Left kidney (tissue), 2 donors: ENCODE data around the gene POU6F2. TPM values are rescaled to one million over a fixed set of nuclear protein-coding genes. Genes with fewer than 3 reads are reported as not detected.
A peak's percentile ranks its signal among the peaks of the same experiment; 100 is the strongest.
"Not testable (repeated sequence)": the region's sequence is repeated elsewhere in the genome, so short reads cannot be mapped to it uniquely, and the experiment has no call there.

Source experiments
- DNase-seq: peaks from one replicate; pipeline ENCODE4 v3.0.0-alpha.2; 2013
- polyA plus RNA-seq: library from polyadenylated mRNA; unstranded; fragments of 120-200 nt; gene quantifications from one replicate; pipeline ENCODE4 v1.2.1, GENCODE V29; 2013; ENCODE audit not compliant: insufficient read length

POU6F2 gene
- polyA plus RNA-seq, 1 donor, result 0.18 TPM

DNA sequence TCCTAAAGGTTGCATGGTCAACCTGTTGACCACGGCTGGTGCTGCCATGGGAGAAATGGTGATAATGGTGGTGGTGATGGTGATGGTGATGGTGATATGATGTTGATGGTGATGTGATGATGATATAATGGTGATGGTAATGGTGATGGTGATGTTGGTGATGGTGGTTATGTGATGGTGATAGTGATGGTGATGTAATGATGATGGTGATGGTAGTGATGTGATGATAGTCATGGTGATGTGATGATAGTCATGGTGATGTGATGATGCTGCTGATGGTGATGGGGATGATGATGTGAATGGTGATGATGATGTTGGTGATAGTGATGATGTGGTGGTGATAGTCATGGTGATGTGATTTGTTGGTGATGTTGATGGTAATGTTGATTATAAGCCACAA lies 23.9 kb downstream of the POU6F2 start:
- DNase-seq, result no peak

DNA sequence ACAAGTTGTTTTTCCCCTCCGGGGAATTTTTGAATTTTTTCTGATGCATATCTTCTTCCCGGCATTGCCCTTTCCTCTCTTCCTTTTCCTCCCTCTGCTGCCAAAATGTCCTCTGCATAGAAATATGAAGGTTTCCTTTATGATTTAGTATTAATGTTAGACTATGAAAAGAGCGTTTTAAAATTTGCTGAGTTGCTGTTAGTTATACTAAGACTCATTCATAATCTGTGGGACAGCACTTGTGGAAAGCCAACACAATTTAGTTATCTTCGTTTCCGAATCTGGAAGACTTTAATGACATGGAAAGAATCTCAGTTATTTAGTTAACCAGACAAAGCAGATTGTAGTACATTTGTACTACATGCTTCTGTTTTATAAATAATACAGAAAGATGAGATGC lies 25.0 kb downstream of the POU6F2 start:
- DNase-seq, result no peak

DNA sequence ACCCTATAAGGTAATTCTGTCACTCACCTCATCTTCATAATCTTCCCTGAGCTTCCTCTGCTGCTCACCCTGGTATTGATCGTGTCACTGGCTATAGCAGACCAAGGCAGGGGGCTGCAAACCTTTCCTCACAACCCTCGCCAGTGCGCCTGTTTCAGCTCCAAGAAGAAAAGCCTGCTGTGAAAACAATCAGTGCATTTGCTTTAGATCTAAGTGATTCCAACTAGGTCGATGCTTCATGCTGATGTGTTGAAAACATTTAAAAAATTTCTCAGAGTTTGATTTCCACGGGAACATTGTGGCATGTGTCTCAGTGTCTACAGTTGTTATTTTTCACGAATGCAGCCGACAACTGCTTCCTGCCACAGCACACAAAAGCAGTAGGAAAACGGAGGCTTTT lies 27.3 kb downstream of the POU6F2 start:
- no peak for DNase-seq

DNA sequence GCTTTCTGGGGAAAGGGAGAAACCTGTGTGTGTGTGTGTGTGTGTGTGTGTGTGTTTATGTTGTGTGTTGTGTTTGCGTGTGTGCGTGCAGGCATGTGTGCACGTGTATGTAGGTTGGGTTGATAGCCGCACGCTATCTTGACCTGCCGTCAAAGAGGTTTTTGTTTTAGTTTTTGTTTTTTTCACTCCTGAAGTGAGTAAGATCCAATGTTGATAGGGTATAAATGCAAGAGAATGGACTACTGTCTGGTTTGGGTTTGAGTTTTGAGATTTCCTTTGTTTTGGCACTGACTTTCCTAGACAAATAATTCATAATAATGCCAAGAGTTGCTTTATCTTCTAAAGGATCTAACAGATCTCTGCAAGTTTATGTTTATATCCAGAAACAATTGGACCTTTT lies 27.8 kb downstream of the POU6F2 start:
- no peak for DNase-seq

DNA sequence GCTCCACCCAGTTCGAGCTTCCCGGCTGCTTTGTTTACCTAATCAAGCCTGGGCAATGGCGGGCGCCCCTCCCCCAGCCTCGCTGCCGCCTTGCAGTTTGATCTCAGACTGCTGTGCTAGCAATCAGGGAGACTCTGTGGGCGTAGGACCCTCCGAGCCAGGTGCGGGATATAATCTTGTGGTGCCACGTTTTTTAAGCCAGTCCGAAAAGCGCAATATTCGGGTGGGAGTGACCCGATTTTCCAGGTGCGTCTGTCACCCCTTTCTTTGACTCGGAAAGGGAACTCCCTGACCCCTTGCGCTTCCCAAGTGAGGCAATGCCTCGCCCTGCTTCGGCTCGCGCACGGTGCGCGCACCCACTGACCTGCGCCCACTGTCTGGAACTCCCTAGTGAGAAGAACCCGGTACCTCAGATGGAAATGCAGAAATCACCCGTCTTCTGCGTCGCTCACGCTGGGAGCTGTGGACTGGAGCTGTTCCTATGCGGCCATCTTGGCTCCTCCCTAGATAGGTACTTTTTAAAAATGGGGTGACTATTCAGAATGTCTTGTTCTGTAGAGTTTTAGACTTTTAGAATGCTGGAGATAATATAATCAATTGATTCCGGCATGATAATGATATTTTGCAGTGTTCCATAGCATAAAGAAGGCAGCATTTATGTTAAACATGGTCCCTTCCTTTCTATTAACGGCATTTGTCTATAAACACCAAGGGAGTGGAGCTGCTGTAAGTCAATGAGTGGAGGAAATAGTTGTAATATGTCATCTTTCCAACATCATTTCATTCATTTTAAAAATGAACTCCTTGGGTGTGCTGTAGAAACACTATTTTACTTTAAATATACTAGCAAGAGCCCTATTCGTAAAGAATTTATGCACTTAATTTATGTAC lies 35.6 kb downstream of the POU6F2 start:
- DNase-seq, result not testable (repeated sequence)

DNA sequence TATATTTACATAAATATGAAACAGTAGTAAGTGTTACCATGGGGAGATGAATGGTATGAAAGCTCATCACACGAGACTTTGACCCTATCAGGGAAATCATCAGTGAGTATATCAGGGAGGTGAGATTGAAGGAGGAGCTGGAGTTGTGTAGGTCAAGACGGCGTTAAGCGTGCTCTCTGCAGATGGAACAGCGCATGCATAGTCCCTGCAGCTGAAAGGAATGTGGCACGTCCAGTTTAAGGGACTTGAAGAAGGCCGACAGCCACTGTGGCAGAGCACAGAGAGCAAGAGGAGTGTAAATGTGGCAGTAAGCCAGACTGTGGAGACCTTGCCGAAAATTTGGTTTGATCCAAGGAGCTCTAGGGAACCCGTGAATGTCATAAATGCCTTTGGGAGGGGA lies 38.9 kb downstream of the POU6F2 start:
- peak; percentile 12 for DNase-seq

DNA sequence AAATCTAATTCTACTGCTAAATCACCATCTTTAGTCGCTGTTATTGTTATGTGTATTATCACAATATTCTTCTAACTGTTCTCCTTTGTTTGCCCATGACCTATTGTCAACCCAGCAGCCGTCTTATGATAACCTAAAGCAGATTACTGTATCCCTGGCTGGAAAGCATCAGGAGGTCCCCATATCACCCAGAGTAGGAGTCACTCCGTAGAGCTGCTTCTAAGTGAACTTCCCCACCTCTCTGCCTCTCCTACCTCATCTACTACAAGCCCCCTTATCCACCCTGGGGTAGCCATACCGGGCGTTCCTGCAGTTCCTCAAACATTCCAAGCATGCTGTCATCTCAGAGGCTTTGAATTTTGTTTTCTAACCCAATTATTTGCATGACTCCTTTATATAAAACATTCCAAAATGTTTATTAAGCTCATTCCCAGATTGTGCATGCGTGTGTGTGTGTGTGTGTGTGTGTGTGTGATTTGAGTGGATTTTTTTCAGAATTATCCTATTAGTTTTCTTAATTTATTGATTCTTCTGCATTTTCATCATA lies 39.7 kb downstream of the POU6F2 start:
- no peak for DNase-seq

DNA sequence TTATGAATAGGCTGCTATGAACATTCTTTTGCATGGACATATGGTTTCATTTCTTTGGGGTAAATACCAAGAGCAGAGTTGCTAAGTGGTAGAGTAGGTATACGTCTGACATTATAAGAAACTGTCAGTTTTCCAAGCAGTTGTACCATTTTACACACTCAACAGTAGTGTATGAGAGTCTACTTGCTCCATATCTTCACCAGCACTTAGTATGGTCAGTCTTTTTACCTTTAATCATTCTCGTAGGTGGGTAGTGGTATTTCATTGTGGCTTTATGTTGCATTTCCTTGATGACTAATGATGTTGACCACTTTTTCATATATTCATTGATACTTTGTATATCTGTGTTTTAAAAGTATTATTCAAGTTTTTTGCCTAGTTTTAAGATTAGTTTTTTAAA lies 45.1 kb downstream of the POU6F2 start:
- DNase-seq, result no peak

DNA sequence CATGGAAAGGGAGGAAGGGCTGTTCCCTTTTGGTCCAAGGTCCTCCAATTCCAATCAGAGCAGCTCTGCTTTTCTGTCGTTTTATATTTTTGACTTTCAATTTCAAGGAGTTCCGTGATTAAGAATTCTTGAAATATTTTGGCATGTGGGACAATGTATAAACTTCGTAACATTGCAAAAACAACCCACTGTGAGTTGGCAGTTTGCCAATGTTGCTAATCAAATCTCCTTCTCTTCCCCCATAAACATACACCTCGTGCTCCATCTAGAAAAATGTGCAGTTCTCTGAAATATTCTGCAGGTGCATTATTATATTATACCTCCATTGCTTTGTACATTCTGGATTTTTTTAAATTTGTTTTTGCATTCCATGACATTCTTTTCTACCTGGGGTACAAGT lies 49.8 kb downstream of the POU6F2 start:
- DNase-seq, result no peak

DNA sequence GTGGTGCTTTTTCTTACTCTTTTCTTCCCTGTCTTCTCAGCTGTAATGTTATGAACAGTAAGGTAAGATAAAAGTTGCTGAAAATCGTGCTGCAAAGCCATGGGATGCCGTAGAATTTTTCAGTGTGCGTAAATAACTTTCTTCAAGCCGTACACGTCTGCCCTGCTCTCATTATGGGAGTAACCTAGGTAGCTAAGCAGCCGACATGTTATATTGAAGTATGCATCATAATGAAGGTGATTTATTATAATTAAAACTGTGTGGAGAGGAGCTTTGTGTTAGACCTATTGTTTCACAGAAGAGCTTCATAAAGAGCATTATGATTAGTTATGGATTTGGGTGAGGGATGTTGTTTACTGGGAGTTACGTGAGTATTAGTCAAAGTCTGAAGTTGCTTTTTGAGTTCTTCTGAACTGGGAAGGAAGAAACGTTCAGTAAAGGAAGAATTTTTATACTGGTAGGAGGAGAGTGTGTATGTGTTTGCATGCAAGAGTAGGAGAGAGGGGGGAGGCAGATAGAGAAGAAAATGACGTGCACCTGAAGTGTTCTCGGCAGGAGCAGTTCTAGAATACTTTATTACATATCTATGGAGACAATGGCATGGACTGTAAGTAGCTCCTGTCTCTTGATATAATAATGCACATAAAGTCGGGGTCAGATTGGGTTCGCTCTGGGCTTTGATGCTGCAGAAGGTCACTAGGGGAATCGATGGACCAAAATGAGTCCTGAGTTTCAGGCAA lies 56.3 kb downstream of the POU6F2 start:
- DNase-seq, result no peak

DNA sequence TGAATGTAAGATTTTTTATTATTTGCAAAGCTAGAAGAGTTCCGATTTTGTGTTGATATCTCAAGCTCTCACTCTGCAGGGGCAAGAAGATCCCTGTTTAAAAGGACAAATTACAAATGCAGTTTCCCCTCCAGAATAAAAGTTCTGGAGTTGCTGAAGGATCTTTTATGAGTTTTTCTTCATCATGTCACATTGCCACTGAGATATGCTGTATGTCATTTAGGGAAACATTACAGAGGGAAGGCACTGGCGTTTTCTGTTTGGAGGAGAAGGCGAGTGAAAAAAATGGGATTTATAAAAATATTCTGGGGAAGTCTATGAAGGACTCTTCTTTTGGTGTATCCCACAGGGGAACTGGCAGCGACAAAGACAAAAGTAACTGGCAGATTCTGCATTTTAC lies 57.4 kb downstream of the POU6F2 start:
- DNase-seq, result no peak

DNA sequence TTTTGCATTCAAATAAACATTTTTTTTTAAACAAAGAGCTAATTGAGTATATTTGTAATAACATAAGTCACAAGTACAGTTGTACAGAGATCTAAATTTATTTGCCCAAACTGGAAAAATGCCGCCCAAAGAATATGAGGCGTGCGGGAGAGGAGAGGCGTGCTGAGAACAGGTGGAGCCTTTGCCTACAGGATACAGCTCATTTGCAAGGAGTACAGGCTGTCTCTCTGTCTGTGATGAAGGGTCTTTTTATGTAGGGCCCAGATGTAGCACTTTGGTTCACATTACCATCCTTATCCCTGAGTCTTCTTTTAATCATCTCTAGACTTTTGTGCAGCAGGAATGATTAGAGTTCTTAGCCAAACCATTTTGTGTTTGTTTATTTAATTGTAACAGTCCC lies 58.2 kb downstream of the POU6F2 start:
- no peak for DNase-seq

DNA sequence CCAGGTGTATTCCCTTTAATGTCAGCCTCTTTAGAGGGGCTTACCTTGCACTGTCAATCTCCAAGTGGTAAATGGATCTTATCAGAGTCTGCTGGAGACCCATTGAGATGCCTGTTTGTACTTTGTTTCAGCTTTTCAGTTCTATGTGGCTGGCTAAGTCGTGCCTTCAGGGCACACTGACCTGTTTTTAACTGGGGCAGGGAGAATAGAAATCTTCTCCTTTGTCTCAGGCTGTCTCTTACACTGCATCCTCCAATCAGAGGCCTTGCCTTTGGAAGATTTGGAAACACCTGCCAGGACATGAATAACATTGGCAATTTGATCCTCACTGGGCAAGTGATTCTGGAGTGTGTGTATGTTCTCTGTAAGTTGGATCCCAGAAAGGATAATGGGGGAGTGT lies 65.0 kb downstream of the POU6F2 start:
- no peak for DNase-seq

DNA sequence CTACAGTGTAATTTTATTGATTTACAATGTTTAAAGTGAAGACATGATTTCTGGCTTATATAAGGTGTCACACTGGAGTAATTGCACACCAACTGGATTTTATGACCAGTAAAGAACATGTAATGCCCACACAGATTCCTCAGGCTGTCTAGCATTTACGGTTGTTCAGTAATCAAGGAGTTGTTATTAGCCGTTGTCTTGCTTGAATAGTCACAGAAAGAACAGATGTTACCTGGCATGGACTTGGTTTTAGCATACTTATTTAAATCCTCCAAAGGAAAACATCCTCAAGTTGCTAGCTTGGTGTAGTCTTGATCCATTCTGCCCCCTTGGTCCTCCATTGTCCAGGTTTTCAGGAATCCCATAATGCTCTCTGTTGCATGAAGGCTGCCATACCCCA lies 65.8 kb downstream of the POU6F2 start:
- no peak for DNase-seq

DNA sequence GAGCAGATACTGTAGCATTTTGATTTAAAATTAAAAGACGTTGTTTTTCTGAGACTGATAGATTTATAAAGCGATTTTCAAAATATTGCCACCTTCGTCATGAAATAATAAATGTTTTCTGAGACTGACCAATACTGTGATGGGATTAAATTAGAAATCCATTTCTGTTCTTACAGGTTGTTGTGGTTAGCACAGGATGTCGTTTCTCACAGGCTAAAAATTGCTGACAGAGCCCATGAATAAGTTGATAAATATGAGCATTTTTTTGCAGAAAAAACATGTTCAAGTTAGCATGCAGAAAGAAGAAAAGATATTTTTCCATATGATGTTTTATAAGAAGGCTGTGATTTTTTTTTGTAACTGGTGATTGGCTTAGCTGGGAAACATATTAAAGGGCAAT lies 66.8 kb downstream of the POU6F2 start:
- no peak for DNase-seq

DNA sequence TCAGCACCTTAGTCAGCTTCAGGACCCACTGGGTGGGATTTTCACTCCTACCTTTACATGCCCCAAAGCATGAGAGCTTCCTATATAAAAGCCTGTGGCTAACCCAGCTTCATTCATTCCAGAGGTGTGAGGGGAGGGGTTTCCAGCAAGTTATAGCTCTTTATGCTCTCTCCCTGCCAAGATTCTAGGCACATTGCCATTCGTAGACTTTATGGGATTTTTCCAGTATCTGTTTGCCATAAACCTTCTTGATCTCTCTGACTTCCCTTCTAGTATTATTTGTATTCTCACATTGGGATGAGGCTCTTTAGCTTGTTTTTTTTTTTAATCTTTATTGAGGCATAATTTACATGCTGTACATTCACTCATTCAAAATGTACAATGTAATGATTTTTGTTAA lies 67.5 kb downstream of the POU6F2 start:
- no peak for DNase-seq

DNA sequence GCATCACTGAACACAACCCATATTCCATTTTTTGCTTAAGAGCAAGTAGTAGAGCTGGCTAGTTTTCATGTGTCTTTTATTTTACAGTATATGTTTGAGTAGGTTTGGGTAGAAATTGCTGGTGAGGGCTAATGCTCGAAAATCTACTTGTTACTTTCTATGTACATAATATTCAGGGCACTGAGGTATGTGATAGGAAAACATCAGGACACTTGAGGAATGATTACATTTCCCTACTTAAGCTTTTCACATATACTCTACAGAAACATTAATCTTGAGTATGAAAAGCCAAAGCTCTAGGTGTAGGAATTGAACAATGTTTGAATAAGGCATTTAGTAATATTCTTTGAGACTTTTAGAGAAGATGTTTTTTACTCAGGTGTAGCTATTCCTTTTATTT lies 73.6 kb downstream of the POU6F2 start:
- no peak for DNase-seq

DNA sequence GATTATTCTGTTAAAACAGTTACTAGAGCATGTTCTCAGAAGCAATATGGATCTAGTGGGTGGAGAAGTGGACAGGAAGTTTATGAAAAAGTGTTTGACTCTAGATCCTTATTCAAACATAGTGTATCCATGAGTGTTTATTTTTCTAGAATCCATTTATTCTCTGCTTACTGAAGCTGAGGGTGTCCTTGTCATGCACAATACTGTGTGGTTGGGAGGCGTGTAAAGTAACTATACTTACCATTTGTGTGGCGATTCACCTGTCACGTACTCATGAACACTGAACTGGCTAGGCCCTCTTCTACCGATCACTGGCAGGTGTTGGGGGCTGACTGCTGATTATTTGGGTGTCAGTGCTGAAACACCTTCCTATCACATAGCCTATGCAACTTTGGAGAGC lies 74.0 kb downstream of the POU6F2 start:
- no peak for DNase-seq

DNA sequence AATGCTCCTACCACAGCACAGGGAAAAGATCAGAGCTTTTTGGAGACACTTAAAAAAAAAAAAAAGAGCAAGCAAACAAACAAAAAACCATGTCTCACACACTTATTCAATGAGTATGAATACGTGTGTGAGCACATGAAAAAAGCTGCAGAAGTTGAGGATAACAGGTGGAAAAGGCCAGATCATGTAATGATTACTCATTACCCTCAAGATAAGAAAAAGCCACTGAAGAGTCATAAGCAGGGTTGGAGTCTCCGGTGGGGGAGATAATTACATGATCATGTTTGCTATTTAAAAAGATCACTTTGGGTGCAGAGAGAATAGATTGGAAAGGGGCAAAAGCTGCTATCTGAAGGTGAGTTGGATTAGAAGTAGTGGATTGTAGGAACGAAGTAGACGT lies 77.0 kb downstream of the POU6F2 start:
- no peak for DNase-seq

DNA sequence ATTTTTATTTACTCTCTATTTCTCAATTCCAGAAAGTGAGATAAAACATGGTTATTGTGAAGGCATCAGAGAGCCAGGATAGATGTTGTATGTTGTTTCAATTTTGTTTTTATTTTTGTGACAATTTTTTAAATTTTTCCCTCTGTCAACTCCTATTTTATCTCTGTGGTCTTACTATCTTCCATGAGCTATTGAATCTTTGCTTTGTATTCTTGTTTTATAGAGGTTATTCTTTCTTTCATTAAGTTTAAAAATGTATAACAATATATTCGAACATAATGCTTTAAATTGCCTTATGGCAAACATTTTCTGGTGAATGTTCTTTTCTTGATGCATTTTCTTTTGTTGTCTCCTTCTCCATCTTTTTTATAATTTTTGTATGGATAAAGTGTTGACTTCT lies 78.4 kb downstream of the POU6F2 start:
- DNase-seq, result no peak

DNA sequence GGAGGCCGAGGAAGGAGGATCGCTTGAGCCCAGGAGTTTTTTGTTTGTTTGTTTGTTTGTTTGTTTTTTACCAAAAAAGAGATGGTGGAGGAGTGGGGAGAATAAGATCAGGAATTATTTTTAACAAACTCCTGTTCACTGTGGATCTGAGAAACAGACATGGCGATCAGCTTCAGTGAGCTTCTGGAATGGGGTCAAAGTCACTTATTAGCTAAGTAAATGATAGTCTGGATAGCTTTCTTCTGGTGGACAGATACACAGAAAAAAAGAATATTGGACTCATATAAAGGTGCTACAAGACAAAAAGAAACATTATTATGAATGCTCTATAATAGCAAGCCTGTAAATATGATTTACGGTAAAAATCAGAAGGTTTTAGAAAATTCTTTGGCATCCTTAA lies 85.1 kb downstream of the POU6F2 start:
- no peak for DNase-seq

DNA sequence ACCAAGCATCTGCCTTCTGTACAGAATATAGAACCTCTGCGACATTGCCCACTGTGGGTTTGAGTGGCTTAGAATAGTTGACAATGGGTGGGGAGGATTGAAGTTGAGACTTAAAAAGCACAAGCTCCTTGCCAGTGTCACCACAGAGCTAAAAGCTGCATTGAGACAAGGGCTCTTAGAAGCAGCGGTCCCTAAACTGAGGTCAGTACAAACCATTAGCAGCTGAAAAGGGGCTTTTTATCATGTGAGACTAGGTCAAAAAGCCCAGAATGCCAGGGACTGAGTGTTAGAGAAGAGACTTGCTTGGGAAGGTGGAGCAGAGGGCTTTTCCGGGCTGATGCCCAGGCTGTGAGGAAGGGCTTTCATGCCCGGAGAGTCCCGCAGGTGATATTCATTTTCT lies 91.3 kb downstream of the POU6F2 start:
- no peak for DNase-seq
